IPS-18a (cell line): ENCODE data around the gene DEDD2.

Experiments used
- H3K27ac ChIP-seq: one replicate; pipeline ENCODE4 v1.5.1; 2013; ENCODE audit warnings: low read length
- H3K27me3 ChIP-seq: one replicate; pipeline ENCODE4 v1.6.1; 2013; ENCODE audit warnings: mild to moderate bottlenecking, low read length; ENCODE audit not compliant: control insufficient read depth, insufficient read depth
- H3K36me3 ChIP-seq: one replicate; pipeline ENCODE4 v1.6.1; 2013; ENCODE audit warnings: low read depth, low read length; ENCODE audit not compliant: control insufficient read depth
- H3K4me1 ChIP-seq: one replicate; pipeline ENCODE4 v1.6.1; 2013; ENCODE audit warnings: low read depth, low read length; ENCODE audit not compliant: control insufficient read depth
- H3K4me3 ChIP-seq: one replicate; pipeline ENCODE4 v1.5.1; 2013; ENCODE audit warnings: low read length
- H3K9ac ChIP-seq: one replicate; pipeline ENCODE4 v1.6.1; 2013; ENCODE audit warnings: mild to moderate bottlenecking, low read length, moderate library complexity
- H3K9me3 ChIP-seq: one replicate; pipeline ENCODE4 v1.6.1; 2013; ENCODE audit warnings: low read depth, low read length; ENCODE audit not compliant: control insufficient read depth

The DEDD2 gene

GRCh38 chr19:42216653-42217519, 591 bp downstream of the DEDD2 start:
- Histone ChIP-seq H3K4me1 (peaks cover 8% of the 10 kb centered on the region), H3K27me3 (no peaks in the 10 kb centered on the region), H3K27ac (peak overlapping the region; percentile 82), H3K36me3 (peaks cover 24% of the 10 kb centered on the region), H3K9ac (peak overlapping the region; percentile 72), H3K4me3 (peak overlapping the region; percentile 92), H3K9me3 (no peaks in the 10 kb centered on the region)

DNA sequence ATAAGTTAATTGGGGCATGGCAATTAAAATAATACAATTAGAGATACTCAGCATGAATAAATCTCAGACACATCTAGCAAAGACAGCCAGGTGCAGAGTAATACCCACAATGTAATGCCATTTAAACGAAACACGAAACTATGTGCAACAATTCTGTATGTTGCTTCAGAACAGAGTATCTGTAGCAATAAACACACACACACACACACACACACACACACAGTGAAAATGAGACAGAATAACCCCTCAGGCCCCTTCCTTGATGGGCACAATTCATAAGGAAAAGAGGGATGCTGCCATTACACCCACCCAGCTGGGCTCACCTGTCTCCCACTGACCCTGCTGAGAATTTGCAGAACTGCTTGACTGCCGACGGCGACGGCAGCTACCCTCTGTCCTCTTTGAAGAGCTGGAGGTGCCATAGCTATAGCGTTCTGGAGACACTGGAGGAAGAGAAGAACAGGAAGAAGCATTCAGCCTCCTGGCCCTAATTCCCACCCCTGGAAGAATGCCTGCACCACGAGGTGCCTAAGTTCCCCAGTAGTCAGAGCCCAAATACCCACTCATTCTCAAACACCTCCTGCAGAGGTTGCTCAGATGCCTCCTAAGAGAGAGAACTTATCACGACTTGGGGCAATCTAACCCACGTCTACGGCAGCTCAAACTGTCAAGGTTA, 2.5 kb downstream of the DEDD2 start:
- Histone ChIP-seq H3K27ac (no peak overlapping the region), H3K4me1 (peaks cover 8% of the 10 kb centered on the region)

GRCh38 chr19:42212886-42213285, 4.6 kb downstream of the DEDD2 start:
- no peak overlapping the region for H3K4me3 ChIP-seq
- no peak overlapping the region for H3K9ac ChIP-seq
- no peak overlapping the region for H3K27ac ChIP-seq
- no peaks in the 10 kb centered on the region for H3K9me3 ChIP-seq
- peaks cover 47% of the 10 kb centered on the region for H3K36me3 ChIP-seq
- no peaks in the 10 kb centered on the region for H3K27me3 ChIP-seq
- H3K4me1 ChIP-seq, result peaks cover 1% of the 10 kb centered on the region

More for the DNA sequence above, 2.5 kb downstream of the DEDD2 start:
- Histone ChIP-seq H3K4me3 (no peak overlapping the region), H3K9ac (no peak overlapping the region), H3K9me3 (no peaks in the 10 kb centered on the region), H3K27me3 (no peaks in the 10 kb centered on the region), H3K36me3 (peaks cover 26% of the 10 kb centered on the region)

DNA sequence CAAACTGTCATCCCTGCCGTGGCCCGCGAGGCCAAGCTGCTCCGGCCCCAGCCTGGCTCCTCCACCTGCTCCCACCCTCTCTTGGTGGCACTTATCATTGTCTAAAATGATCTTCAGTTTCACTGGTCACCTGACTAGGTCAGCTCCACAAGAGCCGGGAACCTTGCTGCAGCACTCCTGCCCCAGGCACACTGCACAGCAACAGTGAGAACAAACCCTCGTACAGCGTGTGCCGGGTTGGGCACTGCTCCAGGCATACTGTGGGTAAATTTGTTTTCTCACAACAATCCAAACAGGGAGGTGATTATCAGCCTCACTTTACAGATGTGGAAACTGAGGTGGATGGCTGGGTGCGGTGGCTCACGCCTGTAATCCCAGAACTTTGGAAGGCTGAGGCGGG, 8.9 kb downstream of the DEDD2 start:
- Histone ChIP-seq H3K4me1 (peaks cover 8% of the 10 kb centered on the region), H3K9me3 (no peaks in the 10 kb centered on the region), H3K9ac (no peak overlapping the region), H3K27ac (no peak overlapping the region), H3K27me3 (no peaks in the 10 kb centered on the region), H3K36me3 (peaks cover 49% of the 10 kb centered on the region), H3K4me3 (no peak overlapping the region)

- Histone ChIP-seq H3K27me3 (no peaks in the 10 kb centered on the region), H3K36me3 (peaks cover 46% of the 10 kb centered on the region), H3K27ac (no peak overlapping the region), H3K9me3 (no peaks in the 10 kb centered on the region), H3K9ac (no peak overlapping the region), H3K4me1 (peaks cover 8% of the 10 kb centered on the region), H3K4me3 (no peak overlapping the region)
Observed at GRCh38 chr19:42207767-42208271, 9.7 kb downstream of the DEDD2 start.

- no peaks in the 10 kb centered on the region for H3K27me3 ChIP-seq
- no peak overlapping the region for H3K9ac ChIP-seq
- no peak overlapping the region for H3K27ac ChIP-seq
- H3K4me1 ChIP-seq, result peaks cover 8% of the 10 kb centered on the region
- H3K36me3 ChIP-seq, result peaks cover 48% of the 10 kb centered on the region
- H3K4me3 ChIP-seq, result no peak overlapping the region
- no peaks in the 10 kb centered on the region for H3K9me3 ChIP-seq
Observed at GRCh38 chr19:42206871-42207755, 10.4 kb downstream of the DEDD2 start.

- H3K9ac ChIP-seq, result no peak overlapping the region
- no peaks in the 10 kb centered on the region for H3K9me3 ChIP-seq
- H3K4me1 ChIP-seq, result peaks cover 8% of the 10 kb centered on the region
- no peak overlapping the region for H3K4me3 ChIP-seq
- H3K27me3 ChIP-seq, result no peaks in the 10 kb centered on the region
- no peak overlapping the region for H3K27ac ChIP-seq
- peaks cover 56% of the 10 kb centered on the region for H3K36me3 ChIP-seq
Observed at GRCh38 chr19:42204664-42205063, 12.8 kb downstream of the DEDD2 start.

DNA sequence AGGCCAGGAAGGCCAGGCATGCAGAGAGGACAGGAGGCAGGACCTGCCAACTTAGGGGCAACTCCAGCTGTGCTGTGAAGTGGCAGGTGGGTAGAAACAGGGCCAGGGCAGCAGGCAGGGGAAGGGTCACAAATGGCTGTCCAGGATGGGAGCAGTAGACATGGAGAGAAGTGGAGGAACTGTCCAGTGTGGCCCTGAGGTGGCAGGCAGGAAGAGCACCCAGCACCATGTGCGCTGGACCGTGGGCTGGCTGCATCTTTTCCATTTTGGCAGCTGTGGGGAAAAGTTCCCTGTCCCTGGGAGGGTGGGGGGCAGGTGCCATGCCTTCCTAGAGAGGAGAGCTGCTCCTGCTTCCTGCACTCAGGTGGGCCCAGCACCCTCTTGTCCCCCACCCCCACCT, 13.8 kb downstream of the DEDD2 start:
- no peak overlapping the region for H3K9ac ChIP-seq
- H3K9me3 ChIP-seq, result no peaks in the 10 kb centered on the region
- no peak overlapping the region for H3K4me3 ChIP-seq
- peaks cover 50% of the 10 kb centered on the region for H3K36me3 ChIP-seq
- H3K4me1 ChIP-seq, result peaks cover 8% of the 10 kb centered on the region
- no peaks in the 10 kb centered on the region for H3K27me3 ChIP-seq
- no peak overlapping the region for H3K27ac ChIP-seq

- no peaks in the 10 kb centered on the region for H3K27me3 ChIP-seq
- H3K4me1 ChIP-seq, result peaks cover 10% of the 10 kb centered on the region
- H3K36me3 ChIP-seq, result peaks cover 39% of the 10 kb centered on the region
- H3K4me3 ChIP-seq, result no peak overlapping the region
- H3K9ac ChIP-seq, result no peak overlapping the region
- H3K27ac ChIP-seq, result no peak overlapping the region
- no peaks in the 10 kb centered on the region for H3K9me3 ChIP-seq
Observed at GRCh38 chr19:42202290-42202880, 15.1 kb downstream of the DEDD2 start.

- Histone ChIP-seq H3K4me3 (no peak overlapping the region), H3K9ac (no peak overlapping the region), H3K4me1 (peaks cover 17% of the 10 kb centered on the region), H3K27ac (no peak overlapping the region), H3K27me3 (no peaks in the 10 kb centered on the region), H3K36me3 (peaks cover 32% of the 10 kb centered on the region), H3K9me3 (no peaks in the 10 kb centered on the region)
Observed at GRCh38 chr19:42201489-42202289, 15.8 kb downstream of the DEDD2 start.
